ENCODE data around the gene ZFP14. TPM values are rescaled to one million over a fixed set of nuclear protein-coding genes. Genes with fewer than 3 reads are reported as not detected.

Gene ZFP14
- total and polyA plus RNA-seq, 3 donors from 2014 or later = 1.1 to 5.1 (median 3.5) TPM

DNA sequence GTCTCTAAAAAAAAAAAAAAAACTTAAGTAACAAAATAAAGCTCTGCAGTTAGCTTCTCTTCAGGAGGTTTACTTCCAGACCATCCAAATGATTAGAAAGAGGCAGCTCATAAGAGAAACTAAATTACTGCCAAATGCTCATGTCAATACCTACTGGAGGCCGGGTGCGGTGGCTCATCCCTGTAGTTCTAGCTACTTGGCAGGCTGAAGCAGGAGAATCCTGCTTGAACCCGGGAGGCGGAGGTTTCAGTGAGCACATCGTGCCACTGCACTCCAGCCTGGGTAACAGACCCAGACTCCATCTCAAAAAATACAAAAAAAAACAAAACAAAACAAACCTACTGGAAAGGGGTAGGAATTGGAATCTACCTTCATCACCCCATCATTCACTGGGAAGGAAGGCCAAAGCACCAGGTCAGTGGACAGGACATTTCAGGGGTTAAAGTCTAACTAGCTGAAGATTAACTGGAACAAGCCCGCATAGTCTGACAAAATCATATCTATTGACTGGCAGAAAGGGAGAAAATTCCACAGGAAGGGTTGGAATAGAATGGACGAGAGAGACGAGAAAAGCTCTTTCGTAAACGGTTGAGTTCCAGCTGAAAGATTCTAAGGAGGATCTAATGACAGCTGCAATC is 1.3 kb downstream of the ZFP14 start:
- TF ChIP-seq POLR2A (IDR thresholded peaks at IDR 0.05) (no peak), CTCF (IDR thresholded peaks at IDR 0.05) (no peak)
- WGBS, 2 donors = 37 to 41% methylated on average over 9 to 10 of the region's 10 CpGs
- no peaks in the 10 kb centered on the region for H3K36me3 ChIP-seq (ENCODE audit: low read depth, missing control alignments)
- intact Hi-C loops (cut with DNase I; ENCODE audit: low total_unique reads) = no loop called here
- peaks cover 8% of the 10 kb centered on the region for H3K4me1 ChIP-seq
- H3K27ac ChIP-seq = no peak overlapping the region
- no peak for DNase-seq
- no peaks in the 10 kb centered on the region for H3K27me3 ChIP-seq
- H3K9me3 ChIP-seq = no peaks in the 10 kb centered on the region
- H3K4me3 ChIP-seq = no peak overlapping the region

DNA sequence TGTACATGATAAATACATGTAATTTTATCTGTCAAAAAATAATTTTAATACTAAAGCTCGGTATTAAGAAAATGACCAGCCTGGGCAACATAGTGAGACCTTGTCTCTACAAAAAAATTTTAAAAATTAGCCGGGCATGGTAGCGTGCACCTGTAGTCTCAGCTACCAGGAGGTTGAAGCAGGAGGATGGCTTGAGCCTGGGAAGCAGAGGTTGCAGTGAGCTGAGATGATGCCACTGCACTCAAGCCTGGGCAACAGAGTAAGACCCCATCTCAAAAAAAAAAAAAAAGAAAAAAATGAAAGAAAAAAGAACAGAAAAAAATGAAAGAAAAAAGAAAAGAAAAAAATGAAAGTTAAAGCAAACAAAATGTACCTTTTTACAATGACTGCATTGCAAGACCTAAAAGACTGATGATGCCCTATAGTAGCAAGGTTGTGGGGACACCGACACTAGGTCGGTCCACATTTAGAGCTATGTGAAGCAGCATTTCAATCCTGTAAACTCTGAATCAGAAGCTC is 5.3 kb downstream of the ZFP14 start:
- TF ChIP-seq POLR2A (IDR thresholded peaks at IDR 0.05) (no peak), CTCF (IDR thresholded peaks at IDR 0.05) (no peak)
- intact Hi-C loops (cut with DNase I; ENCODE audit: low total_unique reads) = no loop called here
- H3K4me1 ChIP-seq = peaks cover 8% of the 10 kb centered on the region
- no peak overlapping the region for H3K4me3 ChIP-seq
- no peak overlapping the region for H3K27ac ChIP-seq
- no peaks in the 10 kb centered on the region for H3K9me3 ChIP-seq
- no peaks in the 10 kb centered on the region for H3K27me3 ChIP-seq
- H3K36me3 ChIP-seq (ENCODE audit: low read depth, missing control alignments) = no peaks in the 10 kb centered on the region
- no peak for DNase-seq
- 95 to 98% methylated on average over 5 of the region's 5 CpGs for WGBS, 2 donors

- Histone ChIP-seq H3K27me3 (no peaks in the 10 kb centered on the region), H3K27ac (no peak overlapping the region), H3K36me3 (ENCODE audit: low read depth, missing control alignments) (no peaks in the 10 kb centered on the region), H3K4me3 (no peak overlapping the region), H3K4me1 (no peaks in the 10 kb centered on the region), H3K9me3 (no peaks in the 10 kb centered on the region)
- intact Hi-C loops (cut with DNase I; ENCODE audit: low total_unique reads) = no loop called here
- no peak for DNase-seq
- no peak for TF ChIP-seq CTCF (IDR thresholded peaks at IDR 0.05)
- no peak for TF ChIP-seq POLR2A (IDR thresholded peaks at IDR 0.05)
These were observed 7.1 kb downstream of the ZFP14 start for GRCh38 chr19:36371886-36372285.

DNA sequence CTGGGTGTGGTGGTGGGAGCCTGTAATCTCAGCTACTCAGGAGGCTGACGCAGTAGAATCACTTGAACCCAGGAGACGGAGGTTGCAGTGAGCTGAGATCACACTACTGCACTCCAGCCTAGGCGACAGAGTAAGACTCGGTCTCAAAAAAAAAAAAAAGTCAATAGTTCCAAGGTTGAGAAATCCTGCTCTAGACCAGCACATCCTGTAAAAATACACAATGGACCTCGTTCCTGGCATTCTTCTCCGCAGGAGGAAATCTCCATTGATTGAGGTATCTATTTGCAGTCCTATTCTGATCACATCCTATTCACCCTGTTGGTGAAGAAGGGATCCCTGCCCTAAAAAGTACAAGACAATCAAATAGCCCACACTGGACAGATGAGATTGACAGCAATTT is 15.2 kb downstream of the ZFP14 start:
- 79 to 84% methylated on average over 6 of the region's 6 CpGs for WGBS, 2 donors
- no peak overlapping the region for H3K27ac ChIP-seq
- no peak for DNase-seq
- no peaks in the 10 kb centered on the region for H3K27me3 ChIP-seq
- no peaks in the 10 kb centered on the region for H3K36me3 ChIP-seq (ENCODE audit: low read depth, missing control alignments)
- no peak for TF ChIP-seq POLR2A (IDR thresholded peaks at IDR 0.05)
- no peak for TF ChIP-seq CTCF (IDR thresholded peaks at IDR 0.05)
- H3K4me3 ChIP-seq = no peak overlapping the region
- H3K9me3 ChIP-seq = no peaks in the 10 kb centered on the region
- H3K4me1 ChIP-seq = no peaks in the 10 kb centered on the region
- intact Hi-C loops (cut with DNase I; ENCODE audit: low total_unique reads) = no loop called here

DNA sequence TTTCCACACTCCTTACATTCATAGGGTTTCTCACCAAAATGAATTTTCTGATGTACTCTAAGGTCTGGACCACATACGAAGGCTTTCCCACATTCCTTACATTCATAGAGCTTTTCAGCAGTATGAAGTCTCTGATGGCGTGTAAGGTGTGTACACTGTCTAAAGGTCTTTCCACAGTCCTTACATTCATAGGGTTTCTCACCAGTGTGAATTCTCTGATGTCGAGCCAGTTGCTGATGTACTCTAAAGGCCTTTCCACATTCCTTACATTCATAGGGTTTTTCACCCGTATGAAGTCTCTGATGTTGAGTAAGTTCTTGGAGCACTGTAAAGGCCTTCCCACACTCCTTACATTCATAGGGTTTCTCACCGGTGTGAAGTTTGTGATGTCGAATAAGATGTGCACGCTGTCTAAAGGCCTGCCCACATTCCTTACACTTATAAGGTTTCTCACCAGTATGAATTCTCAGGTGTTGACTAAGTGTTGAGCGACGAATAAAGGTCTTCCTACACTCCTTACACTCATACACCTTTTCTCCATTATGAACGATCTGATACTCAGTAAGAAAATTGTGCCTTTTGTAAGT is 38.1 kb downstream of the ZFP14 start:
- TF ChIP-seq POLR2A (IDR thresholded peaks at IDR 0.05) (no peak), CTCF (IDR thresholded peaks at IDR 0.05) (no peak)
- Histone ChIP-seq H3K27me3 (no peaks in the 10 kb centered on the region), H3K4me3 (no peak overlapping the region), H3K36me3 (ENCODE audit: low read depth, missing control alignments) (no peaks in the 10 kb centered on the region), H3K4me1 (no peaks in the 10 kb centered on the region), H3K9me3 (no peaks in the 10 kb centered on the region), H3K27ac (no peak overlapping the region)
- 96% methylated on average over 10 of the region's 10 CpGs for WGBS, 2 donors
- intact Hi-C loops (cut with DNase I; ENCODE audit: low total_unique reads) = no loop called here
- no peak for DNase-seq

All from testis (tissue), 3 donors.